GM18907 (cell line): ENCODE measurements around the gene GRID2.
"Not testable (repeated sequence)": the region's sequence is repeated elsewhere in the genome, so short reads cannot be mapped to it uniquely, and the experiment has no call there.

ENCODE experiments used
- ATAC-seq: cut with Tn5 transposase; IDR thresholded peaks from one replicate; pipeline ENCODE4 v1.9.1; 2021; ENCODE audit warnings: mild to moderate bottlenecking, moderate library complexity; ENCODE audit not compliant: unreplicated experiment

Gene GRID2

GRCh38 chr4:92303621-92304027, at the start of gene GRID2:
Gene GRID2, plus strand, starts transcription at chr4:92303966.
- no peak for ATAC-seq

DNA sequence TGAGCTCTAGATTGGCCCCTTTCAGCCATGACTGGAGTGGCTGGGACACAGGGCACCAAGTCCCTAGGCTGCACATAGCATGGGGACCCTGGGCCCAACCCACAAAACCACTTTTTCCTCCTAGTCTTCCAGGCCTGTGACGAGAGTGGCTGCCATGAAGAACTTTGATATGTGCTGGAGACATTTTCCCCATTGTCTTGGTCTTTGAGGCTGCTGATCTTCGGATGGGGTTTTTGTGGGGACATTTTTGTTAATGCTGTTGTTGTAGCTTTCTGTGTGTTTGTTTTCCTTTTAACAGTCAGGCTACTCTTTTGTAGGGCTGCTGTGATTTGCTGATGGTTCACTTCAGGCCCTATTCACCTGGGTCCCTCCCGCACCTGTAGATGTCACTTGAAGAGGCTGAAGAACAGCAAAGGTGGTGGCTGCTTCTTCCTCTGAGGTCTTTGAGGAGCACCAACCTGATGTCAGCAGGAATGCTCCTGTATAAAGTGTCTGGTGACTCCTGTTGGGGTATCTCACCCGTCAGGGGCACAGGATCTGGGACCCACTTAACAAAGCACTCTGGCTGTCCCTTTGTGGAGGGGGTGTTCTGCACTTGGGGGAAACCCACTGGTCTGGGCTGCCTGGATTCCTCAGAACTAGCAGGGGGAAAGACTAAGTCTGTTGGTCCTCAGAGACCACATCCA, 49.6 kb upstream of the GRID2 start:
- no peak for ATAC-seq

GRCh38 chr4:92254767-92255442, 48.9 kb upstream of the GRID2 start:
- ATAC-seq = no peak

GRCh38 chr4:92255920-92256244, 47.9 kb upstream of the GRID2 start:
- no peak for ATAC-seq

DNA sequence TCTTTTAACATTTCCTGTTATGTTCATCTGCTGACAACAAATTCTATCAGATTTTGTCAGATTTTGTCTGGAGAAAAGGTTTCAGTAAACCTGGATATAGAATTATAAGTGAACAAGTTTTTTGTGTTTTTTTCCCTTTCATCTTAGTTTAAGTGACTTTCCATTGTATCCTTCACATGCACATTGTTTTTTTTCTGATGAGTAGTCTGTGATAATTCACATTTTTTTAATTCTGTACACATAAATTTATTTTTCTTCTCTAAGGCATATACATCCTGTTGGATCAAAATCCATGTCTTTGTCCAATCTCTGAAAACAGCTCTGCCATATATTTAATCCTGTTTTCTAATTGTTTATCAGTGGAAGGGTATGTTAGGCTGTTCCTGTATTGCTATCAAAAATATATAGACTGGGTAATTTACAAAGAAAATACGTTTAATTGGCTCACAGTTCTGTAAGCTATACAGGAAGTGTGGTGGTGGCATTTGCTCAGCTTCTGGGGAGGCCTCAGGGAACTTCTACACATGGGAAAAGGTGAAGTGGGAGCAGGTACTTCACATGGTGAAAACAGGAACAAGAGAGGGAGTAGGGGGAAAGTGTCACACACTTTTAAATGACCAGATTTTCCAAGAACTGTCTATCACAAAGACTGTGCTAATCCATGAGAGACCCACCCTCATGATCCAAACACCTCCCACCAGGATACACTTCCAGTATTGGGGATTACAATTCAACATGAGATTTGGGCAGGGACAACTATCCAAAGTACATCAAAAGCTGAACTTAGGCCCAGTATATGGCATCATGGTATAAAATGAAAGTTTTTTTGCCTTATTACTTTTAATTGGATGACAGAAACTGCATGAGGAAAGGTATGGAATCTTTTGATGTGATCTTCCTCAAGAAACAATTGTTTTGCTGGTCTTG, 45.6 kb upstream of the GRID2 start:
- ATAC-seq = no peak

DNA sequence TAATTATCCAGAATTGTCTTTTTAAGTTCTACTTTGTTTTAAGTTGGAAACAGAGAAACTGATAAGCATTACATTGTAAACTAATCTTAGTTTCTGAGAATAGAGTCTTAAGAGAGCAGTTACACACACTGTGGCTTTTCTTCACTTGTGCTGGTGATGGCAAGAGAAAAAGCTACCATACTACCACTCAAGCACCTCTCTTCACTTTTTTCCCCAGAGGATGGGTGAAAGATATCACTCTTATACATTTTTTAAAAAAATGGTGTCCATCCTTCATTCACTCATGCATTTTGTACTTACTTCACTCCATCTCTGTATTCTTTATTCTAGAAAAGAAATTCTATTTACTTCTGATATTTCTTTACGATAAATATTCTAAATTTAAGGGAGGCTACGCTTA, 42.5 kb upstream of the GRID2 start:
- ATAC-seq = no peak

- ATAC-seq = no peak
Measured at GRCh38 chr4:92262371-92262770, 41.4 kb upstream of the GRID2 start.

GRCh38 chr4:92263010-92263409, 40.8 kb upstream of the GRID2 start:
- ATAC-seq = no peak

DNA sequence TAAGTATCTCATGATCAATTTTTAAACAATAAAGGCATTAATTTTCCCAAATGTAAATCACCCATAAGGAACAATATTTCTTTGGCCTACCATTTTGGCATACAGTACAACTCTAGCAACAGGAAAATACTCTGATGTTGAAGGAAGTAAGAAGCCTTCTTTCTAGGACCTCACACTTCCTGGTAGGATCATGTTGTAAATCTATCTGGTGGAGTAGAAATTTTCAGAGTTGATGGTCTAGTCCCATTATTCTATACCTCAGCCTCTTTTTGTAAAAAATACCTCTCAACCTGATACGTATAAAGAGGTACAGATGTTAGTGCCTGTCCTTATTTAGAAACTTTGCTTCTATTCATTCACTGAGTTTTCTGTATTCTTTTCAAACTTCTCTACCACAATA, 40.2 kb upstream of the GRID2 start:
- no peak for ATAC-seq

GRCh38 chr4:92264163-92264562, 39.6 kb upstream of the GRID2 start:
- ATAC-seq = no peak

GRCh38 chr4:92265021-92265420, 38.7 kb upstream of the GRID2 start:
- ATAC-seq = no peak

- ATAC-seq = no peak
Measured at GRCh38 chr4:92265798-92266197, 38.0 kb upstream of the GRID2 start.

GRCh38 chr4:92266521-92266920, 37.2 kb upstream of the GRID2 start:
- no peak for ATAC-seq

GRCh38 chr4:92268642-92269041, 35.1 kb upstream of the GRID2 start:
- no peak for ATAC-seq

- ATAC-seq = no peak
Measured at GRCh38 chr4:92270908-92271307, 32.9 kb upstream of the GRID2 start.

DNA sequence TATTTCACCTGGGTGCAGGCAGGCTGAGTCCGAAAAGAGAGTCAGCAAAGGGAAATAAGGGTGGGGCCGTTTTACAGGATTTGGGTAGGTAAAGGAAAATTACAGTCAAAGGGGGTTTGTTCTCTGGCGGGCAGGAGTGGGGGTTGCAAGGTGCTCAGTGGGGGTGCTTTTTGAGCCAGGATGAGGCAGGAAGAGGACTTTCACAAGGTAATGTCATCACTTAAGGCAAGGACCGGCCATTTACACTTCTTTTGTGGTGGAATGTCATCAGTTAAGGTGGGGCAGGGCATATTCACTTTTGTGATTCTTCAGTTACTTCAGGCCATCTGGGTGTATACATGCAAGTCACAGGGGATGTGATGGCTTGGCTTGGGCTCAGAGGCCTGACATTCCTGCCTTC, 32.2 kb upstream of the GRID2 start:
- ATAC-seq = not testable (repeated sequence)

DNA sequence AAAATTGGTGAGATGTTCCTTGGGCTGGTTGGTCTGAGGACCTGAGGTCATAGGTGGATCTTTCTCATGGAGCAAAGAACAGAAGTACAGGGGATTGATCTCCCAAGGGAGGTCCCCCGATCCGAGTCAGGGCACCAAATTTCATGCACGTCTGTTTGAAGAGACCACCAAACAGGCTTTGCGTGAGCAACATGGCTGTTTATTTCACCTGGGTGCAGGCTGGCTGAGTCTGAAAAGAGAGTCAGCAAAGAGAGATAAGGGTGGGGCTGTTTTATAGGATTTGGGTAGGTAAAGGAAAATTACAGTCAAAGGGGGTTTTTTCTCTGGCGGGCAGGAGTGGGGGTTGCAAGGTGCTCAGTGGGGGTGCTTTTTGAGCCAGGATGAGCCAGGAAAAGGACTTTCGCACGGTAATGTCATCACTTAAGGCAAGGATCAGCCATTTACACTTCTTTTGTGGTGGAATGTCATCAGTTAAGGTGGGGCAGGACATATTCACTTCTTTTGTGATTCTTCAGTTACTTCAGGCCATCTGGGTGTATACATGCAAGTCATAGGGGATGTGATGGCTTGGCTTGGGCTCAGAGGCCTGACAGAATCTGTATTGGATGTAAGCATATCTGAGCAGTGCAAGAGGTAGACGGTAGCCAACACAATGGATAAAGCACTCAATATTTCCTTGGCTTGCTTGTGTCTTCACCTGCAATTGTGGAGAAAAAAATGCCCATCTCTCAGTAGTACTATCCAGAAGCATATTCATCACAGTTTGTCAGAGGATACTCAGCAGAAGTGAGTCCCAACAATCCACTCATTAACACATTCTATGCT, 26.5 kb upstream of the GRID2 start:
- ATAC-seq = not testable (repeated sequence)

- no peak for ATAC-seq
Measured at GRCh38 chr4:92279296-92279695, 24.5 kb upstream of the GRID2 start.

GRCh38 chr4:92299152-92299551, 4.6 kb upstream of the GRID2 start:
- ATAC-seq = no peak

DNA sequence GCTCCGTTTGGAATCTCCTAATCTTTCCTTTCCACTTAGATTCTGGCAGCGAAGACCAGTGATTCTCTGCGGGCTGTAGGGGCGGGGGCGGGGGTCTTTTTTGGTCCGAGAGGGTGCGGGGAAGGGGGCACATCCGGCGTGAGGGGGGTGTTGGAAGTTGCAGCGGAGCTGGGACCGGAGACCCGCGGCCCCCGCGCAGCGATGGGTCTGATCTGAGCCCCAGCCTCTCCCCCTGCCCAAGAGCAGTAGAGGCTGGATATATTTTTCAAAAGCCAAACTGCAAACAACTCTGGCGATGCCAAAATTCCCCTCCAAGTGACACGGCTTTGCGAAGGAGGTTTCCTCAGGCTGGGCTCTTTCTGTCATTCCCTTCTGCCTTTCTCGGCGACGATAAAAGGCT, 355 bp downstream of the GRID2 start:
- no peak for ATAC-seq

DNA sequence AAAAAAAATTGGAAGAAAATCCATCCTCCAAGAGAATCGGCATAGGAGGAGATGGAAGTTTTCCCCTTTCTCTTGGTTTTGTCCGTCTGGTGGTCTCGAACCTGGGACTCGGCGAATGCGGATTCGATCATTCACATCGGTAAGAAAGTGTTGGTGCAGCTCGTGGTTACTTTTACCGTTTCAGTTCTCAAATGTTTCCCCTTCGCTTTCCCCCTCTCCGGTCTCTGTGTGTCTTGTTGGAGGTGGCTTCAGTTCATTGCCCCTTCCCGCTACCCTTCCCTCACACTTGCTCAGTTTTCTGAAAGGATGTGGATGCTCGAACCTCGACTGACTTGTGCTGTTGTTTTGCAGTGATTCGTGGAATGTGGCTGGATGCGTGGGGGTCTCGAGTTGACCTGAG, 840 bp downstream of the GRID2 start:
- no peak for ATAC-seq
